Pancreas (tissue), 10 donors: ENCODE data around the gene EIF2B1. TPM values are rescaled to one million over a fixed set of nuclear protein-coding genes. Genes with fewer than 3 reads are reported as not detected.
"Not testable (repeated sequence)": the region's sequence is repeated elsewhere in the genome, so short reads cannot be mapped to it uniquely, and the experiment has no call there.

ENCODE experiments used
- ATAC-seq, 4 donors: fragments of 200-7000 bp; cut with Tn5 transposase; one replicate each; pipeline versions ENCODE4 v1.8.0 to v1.9.1; 2020; ENCODE audit warnings: mild to moderate bottlenecking in 4 of 4, moderate library complexity in 4 of 4
- DNase-seq, 6 donors: peaks; one replicate each; pipeline ENCODE4 v3.0.0-alpha.2; 2020
- FAIRE-seq: peaks from 2 replicates; lab custom pipeline; 2012; peaks lifted over from hg19 to GRCh38; lab: Jason Lieb, UNC
- H3K27ac ChIP-seq, 4 donors: fragments of 200-600 bp; sonication (generic); 1 replicate in 3 of 4; 2 replicates in 1 of 4; pipeline versions ENCODE4 v1.5.0 to v1.8.0; 2020
- H3K27me3 ChIP-seq, 4 donors: fragments of 200-600 bp; one replicate each; pipeline ENCODE4 v1.8.0; 2021
- H3K36me3 ChIP-seq, 3 donors: fragments of 200-600 bp; sonication (generic) in 1 of 3; one replicate each; pipeline versions ENCODE4 v1.5.0 to v1.8.0; 2020 to 2021
- H3K4me1 ChIP-seq, 3 donors: fragments of 200-600 bp; one replicate each; pipeline ENCODE4 v1.8.0; 2021
- H3K4me3 ChIP-seq, 4 donors: fragments of 200-600 bp; sonication (generic) in 2 of 4; one replicate each; pipeline versions ENCODE4 v1.5.0 to v1.8.0; 2020 to 2021
- H3K9me3 ChIP-seq, 4 donors: fragments of 200-600 bp; one replicate each; pipeline ENCODE4 v1.8.0; 2021
- CTCF ChIP-seq, 4 donors: fragments of 200-600 bp; sonication (generic) in 3 of 4; IDR thresholded peaks; one replicate each; pipeline versions ENCODE4 v1.5.0 to v1.8.0; 2021; ENCODE audit warnings: antibody characterized with exemption in 4 of 4
- WGBS, 2 donors: extraction: QIAGEN DNeasy Blood & Tissue Kit; methylation state at CpG; one replicate each; pipeline ENCODE4 v1.1.7; 2013; 5-methylcytosine and 5-hydroxymethylcytosine counted together
- intact Hi-C, 3 donors: fragments of 100-400 bp; cut with DNase I; formaldehyde crosslinking; loops; one replicate each; pipeline versions ENCODE4 v1.11.1 to v1.14.2; 2022
- polyA plus RNA-seq, 2 donors: library from polyadenylated mRNA; stranded (reverse); fragments of 200-250 nt; gene quantifications; one replicate each; pipeline ENCODE4 v1.2.3, GENCODE V29; 2013
- total RNA-seq, 6 donors: library from RNA; stranded (reverse); fragmentation: NEBNext Ultra II Directional in 4 of 6; extraction: Animal tissue kit (Norgen Biotek cat#: 25700) in 4 of 6; gene quantifications; one replicate each; pipeline versions ENCODE4 v1.2.1 to v1.2.4, GENCODE V29; 2021 to 2023
- donor health status: healthy with polysubstance abuse.
- donor health status: DM: no; HTN: no; CAD: no; lungs with moderate emphysema.
- donor health status: DM: no; HTN: no; CAD: no.
- donor health status: control.
- donor health status: control.
- donor health status: Bipolar disorder and iron deficiency.
- donor health status: DM: yes; HTN: yes; CAD: no.
- donor health status: DM: no; HTN: no; CAD: no.
- donor health status: DM: no; HTN: no; CAD: no.
- donor health status: DM: yes; HTN: yes; CAD: no.

The EIF2B1 gene
- total and polyA plus RNA-seq, 8 donors: 15.6 to 28.6 (median 22.8) TPM

GRCh38 chr12:123597100-123597499, 36.4 kb downstream of the EIF2B1 start:
- Histone ChIP-seq H3K27me3 (no peaks in the 10 kb centered on the region), H3K4me3 (no peak overlapping the region), H3K4me1 (peaks cover 0 to 16% (median 11%) of the 10 kb centered on the region in 3 donors), H3K9me3 (no peaks in the 10 kb centered on the region), H3K27ac (no peak overlapping the region), H3K36me3 (peaks cover 5 to 48% (median 7%) of the 10 kb centered on the region in 3 donors)
- WGBS, 2 donors: 69 to 80% methylated on average over 3 of the region's 3 CpGs
- intact Hi-C loops: no loop called here
- no peak for ATAC-seq
- DNase-seq: no peak
- no peak for FAIRE-seq
- no peak for TF ChIP-seq CTCF (IDR thresholded peaks at IDR 0.05)

- peak; percentile 50 to 80 (median 75) for ATAC-seq
Observed at GRCh38 chr12:123595729-123596128, 37.8 kb downstream of the EIF2B1 start.

GRCh38 chr12:123591702-123592481, 41.6 kb downstream of the EIF2B1 start:
- no peak for FAIRE-seq
- peaks cover 6 to 78% (median 23%) of the 10 kb centered on the region in 3 donors for H3K36me3 ChIP-seq

More at GRCh38 chr12:123595729-123596128, 37.8 kb downstream of the EIF2B1 start:
- Histone ChIP-seq H3K27ac (no peak overlapping the region), H3K9me3 (no peaks in the 10 kb centered on the region), H3K4me3 (no peak overlapping the region), H3K27me3 (no peaks in the 10 kb centered on the region), H3K36me3 (peaks cover 5 to 62% (median 17%) of the 10 kb centered on the region in 3 donors), H3K4me1 (peaks cover 3 to 26% (median 11%) of the 10 kb centered on the region in 3 donors)
- no peak for TF ChIP-seq CTCF (IDR thresholded peaks at IDR 0.05)
- FAIRE-seq (no peak), DNase-seq (peak in 1 of 6 donors; percentile 20)
- intact Hi-C loops: no loop called here

GRCh38 chr12:123580772-123581171, 52.7 kb downstream of the EIF2B1 start:
- no peak for ATAC-seq
- no peak for FAIRE-seq
- TF ChIP-seq CTCF (IDR thresholded peaks at IDR 0.05): no peak
- Histone ChIP-seq H3K4me1 (peaks cover 2 to 14% (median 9%) of the 10 kb centered on the region in 3 donors), H3K9me3 (no peaks in the 10 kb centered on the region), H3K27me3 (no peaks in the 10 kb centered on the region), H3K36me3 (no peaks in the 10 kb centered on the region), H3K4me3 (no peak overlapping the region), H3K27ac (no peak overlapping the region)
- intact Hi-C loops: no loop called here
- WGBS, 2 donors: 93 to 97% methylated on average over 4 of the region's 4 CpGs
- no peak for DNase-seq

More at GRCh38 chr12:123591702-123592481, 41.6 kb downstream of the EIF2B1 start:
- no peaks in the 10 kb centered on the region for H3K9me3 ChIP-seq
- peaks cover 20 to 45% (median 24%) of the 10 kb centered on the region in 3 donors for H3K4me1 ChIP-seq
- intact Hi-C loops: no loop called here
- ATAC-seq: peak in 2 of 4 donors; percentile 5 to 16
- no peaks in the 10 kb centered on the region for H3K27me3 ChIP-seq
- H3K4me3 ChIP-seq: no peak overlapping the region
- no peak for TF ChIP-seq CTCF (IDR thresholded peaks at IDR 0.05)
- no peak overlapping the region for H3K27ac ChIP-seq
- DNase-seq: no peak
- WGBS, 2 donors: 60 to 62% methylated on average over 8 of the region's 8 CpGs

- H3K27me3 ChIP-seq, intact Hi-C loops, FAIRE-seq, H3K4me3 ChIP-seq, H3K36me3 ChIP-seq, DNase-seq, H3K27ac ChIP-seq, H3K9me3 ChIP-seq, ATAC-seq: not testable (repeated sequence)
- peaks cover 0 to 10% (median 9%) of the 10 kb centered on the region in 3 donors for H3K4me1 ChIP-seq
- 84 to 89% methylated on average over 4 of the region's 4 CpGs for WGBS, 2 donors
Observed at GRCh38 chr12:123578829-123579228, 54.7 kb downstream of the EIF2B1 start.
